Umbilical cord (tissue), 2 donors: Measurements from ENCODE around the gene PSG2. TPM values are rescaled to one million over a fixed set of nuclear protein-coding genes. Genes with fewer than 3 reads are reported as not detected.
A peak's percentile ranks its signal among the peaks of the same experiment; 100 is the strongest.
"Not testable (repeated sequence)": the region's sequence is repeated elsewhere in the genome, so short reads cannot be mapped to it uniquely, and the experiment has no call there.

Source experiments
- DNase-seq: peaks from one replicate; pipeline ENCODE4 v3.0.0-alpha.2; 2015; ENCODE audit warnings: low spot score
- total RNA-seq: library from RNA; depleted of rRNA; stranded (reverse); fragments of >200 nt; gene quantifications from one replicate; pipeline ENCODE4 v1.2.3, GENCODE V29; 2014; ENCODE audit warnings: low replicate concordance; ENCODE audit not compliant: insufficient read depth

PSG2 gene
- total RNA-seq, 1 donor from 2014 or later: 22.9 TPM

GRCh38 chr19:43078311-43078710 lies 4.2 kb downstream of the PSG2 start:
- DNase-seq: no peak

GRCh38 chr19:43077881-43078280 lies 4.6 kb downstream of the PSG2 start:
- DNase-seq: not testable (repeated sequence)

- DNase-seq: not testable (repeated sequence)
Measured at GRCh38 chr19:43062418-43062817, 20.1 kb downstream of the PSG2 start.

- not testable (repeated sequence) for DNase-seq
Measured at GRCh38 chr19:43061326-43061725, 21.2 kb downstream of the PSG2 start.

- not testable (repeated sequence) for DNase-seq
Measured at GRCh38 chr19:43060254-43060653, 22.2 kb downstream of the PSG2 start.

GRCh38 chr19:43059482-43059881 lies 23.0 kb downstream of the PSG2 start:
- DNase-seq: not testable (repeated sequence)

- not testable (repeated sequence) for DNase-seq
Measured at GRCh38 chr19:43058440-43058839, 24.1 kb downstream of the PSG2 start.

- not testable (repeated sequence) for DNase-seq
Measured at GRCh38 chr19:43047966-43048365, 34.5 kb downstream of the PSG2 start.

- not testable (repeated sequence) for DNase-seq
Measured at GRCh38 chr19:43046578-43046977, 35.9 kb downstream of the PSG2 start.

GRCh38 chr19:43043492-43044180 lies 38.9 kb downstream of the PSG2 start:
- DNase-seq: not testable (repeated sequence)

- DNase-seq: not testable (repeated sequence)
Measured at GRCh38 chr19:43031645-43032044, 50.9 kb downstream of the PSG2 start.

GRCh38 chr19:43028866-43029265 lies 53.6 kb downstream of the PSG2 start:
- DNase-seq: no peak

- not testable (repeated sequence) for DNase-seq
Measured at GRCh38 chr19:43027985-43028384, 54.5 kb downstream of the PSG2 start.

GRCh38 chr19:43027061-43027460 lies 55.4 kb downstream of the PSG2 start:
- DNase-seq: not testable (repeated sequence)

- not testable (repeated sequence) for DNase-seq
Measured at GRCh38 chr19:43026369-43026768, 56.1 kb downstream of the PSG2 start, which contains the start of gene PSG11. TSS of gene PSG11 (minus strand) at chr19:43026469. CDS start at chr19:43026372, 97 bp downstream.

GRCh38 chr19:43022098-43022497 lies 60.4 kb downstream of the PSG2 start:
- peak; percentile 14 for DNase-seq

GRCh38 chr19:43021629-43022028 lies 60.9 kb downstream of the PSG2 start:
- peak; percentile 7 for DNase-seq

- DNase-seq: not testable (repeated sequence)
Measured at GRCh38 chr19:43019588-43019987, 62.9 kb downstream of the PSG2 start.

Other genes with a start within 250 kb of the PSG2 start
- gene PSG1, start 203.0 kb downstream of the PSG2 start, total RNA-seq: 4.6 TPM
- gene PSG6, start 164.8 kb downstream of the PSG2 start, total RNA-seq: 0.96 TPM
- gene PSG7, start 145.5 kb downstream of the PSG2 start, total RNA-seq: 3.6 TPM
- gene PSG11, start 56.2 kb downstream of the PSG2 start, total RNA-seq: 3.9 TPM
- 18.8 TPM for gene PSG5, start 103.8 kb upstream of the PSG2 start, total RNA-seq
- gene PSG4, start 122.9 kb upstream of the PSG2 start, total RNA-seq: 17.8 TPM
- gene PSG9, start 186.8 kb upstream of the PSG2 start, total RNA-seq: 1.7 TPM